NCI-H2196 (cell line): ENCODE data around the gene SLC6A13.

Source experiments
- DNase-seq: peaks from one replicate; lab custom pipeline; 2025; ENCODE audit not compliant: unreplicated experiment; lab: John Stamatoyannopoulos, UW

Gene SLC6A13

DNA sequence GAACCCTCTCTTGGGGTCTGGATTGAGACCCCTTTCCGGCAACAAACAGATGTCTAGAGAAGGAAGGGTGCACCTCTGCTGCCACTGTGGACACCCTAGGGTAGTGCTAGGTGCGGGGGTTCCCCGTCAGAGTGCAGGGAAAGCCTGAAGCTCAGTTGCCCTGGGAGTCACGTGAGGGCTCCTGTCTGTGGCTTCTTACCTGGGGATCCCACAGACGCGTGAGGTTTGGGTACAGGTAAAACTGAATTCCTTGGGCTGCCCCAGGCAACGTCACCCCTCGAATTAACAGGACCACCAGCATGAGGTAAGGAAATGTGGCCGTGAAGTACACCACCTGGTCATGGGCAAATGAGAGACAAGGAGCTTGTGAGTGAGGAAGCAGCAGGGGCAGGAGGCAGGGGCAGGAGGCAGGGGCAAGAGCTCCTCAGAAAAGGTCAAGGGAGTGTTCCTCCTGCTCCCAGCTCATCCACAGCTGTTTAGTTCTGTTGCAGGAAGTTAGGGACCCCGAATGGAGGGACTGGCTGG is 27.7 kb downstream of the SLC6A13 start:
- no peak for DNase-seq

DNA sequence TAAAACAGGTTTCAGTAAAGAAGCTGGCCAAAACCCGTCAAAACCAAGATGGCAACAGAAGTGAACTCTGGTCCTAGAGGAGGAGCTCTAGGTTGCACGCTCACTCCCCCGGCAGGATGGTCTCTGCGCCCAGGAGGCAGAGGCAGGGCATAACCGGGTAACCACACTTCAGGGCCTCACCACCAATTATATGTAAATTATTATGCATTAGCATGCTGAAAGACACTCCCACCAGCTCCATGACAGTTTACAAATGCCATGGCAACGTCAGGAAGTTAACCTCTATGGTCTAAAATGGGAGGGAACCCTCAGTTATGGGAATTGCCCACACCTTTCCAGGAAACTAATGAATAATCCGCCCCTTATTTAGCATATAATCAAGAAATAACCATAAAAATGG is 28.6 kb downstream of the SLC6A13 start:
- no peak for DNase-seq

DNA sequence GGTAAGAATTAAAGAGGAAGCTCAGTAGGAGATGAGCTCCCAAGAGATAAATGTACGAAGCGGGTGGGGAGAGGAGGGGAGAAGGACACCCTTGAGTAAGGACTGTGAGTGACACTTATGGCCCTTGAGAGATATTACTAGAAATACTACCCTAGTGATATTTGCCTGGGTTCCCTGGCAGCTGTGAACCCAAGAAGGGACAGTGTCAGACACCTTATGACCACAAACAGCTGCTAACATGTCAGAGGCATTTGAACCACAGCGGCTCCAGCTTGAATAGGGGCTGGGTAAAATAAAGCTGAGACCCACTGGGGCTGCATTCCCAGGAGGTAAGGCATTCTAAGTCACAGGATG is 29.0 kb downstream of the SLC6A13 start:
- DNase-seq = no peak

DNA sequence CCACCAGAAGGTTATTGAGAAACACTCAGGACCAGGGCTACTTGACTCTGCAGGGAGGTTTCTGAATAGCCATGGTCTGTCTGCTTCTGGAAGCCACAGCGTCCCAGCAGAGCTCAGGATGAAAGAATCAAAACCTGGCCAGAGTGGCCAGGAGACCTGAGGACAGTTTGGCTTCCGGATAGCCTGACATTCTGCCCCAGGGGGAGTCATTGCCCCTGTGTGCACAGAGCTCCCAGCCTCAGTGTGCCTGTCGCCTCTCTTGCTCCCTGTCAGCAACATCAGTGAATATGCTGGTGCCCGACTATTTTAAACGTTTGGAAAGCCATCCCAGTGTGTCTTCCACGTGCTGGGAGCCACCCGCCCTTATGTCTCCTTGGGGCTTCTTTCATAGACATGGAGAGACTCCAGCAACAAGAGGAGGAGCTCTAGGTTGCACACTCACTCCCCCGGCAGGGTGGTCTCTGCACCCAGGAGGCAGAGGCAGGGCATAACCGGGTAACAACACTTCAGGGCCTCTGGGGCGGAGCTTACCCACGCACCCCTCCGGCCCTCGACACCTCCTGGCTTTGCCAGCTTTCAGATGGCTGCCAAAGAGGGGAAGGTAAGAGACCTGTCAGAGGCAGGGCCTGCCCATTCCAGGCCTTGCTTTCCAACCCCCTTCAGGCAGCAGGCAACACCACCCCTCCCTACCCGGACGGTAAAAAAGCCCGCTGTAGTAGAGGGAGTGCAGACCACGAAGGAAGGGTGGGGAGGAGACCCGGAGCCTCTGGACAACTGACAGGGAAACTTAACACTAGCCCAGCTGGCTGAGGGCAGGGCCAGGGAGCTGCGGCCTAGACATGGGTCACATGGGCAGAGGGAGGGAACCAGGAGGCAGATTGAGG is 29.7 kb downstream of the SLC6A13 start:
- peak; percentile 10 for DNase-seq

DNA sequence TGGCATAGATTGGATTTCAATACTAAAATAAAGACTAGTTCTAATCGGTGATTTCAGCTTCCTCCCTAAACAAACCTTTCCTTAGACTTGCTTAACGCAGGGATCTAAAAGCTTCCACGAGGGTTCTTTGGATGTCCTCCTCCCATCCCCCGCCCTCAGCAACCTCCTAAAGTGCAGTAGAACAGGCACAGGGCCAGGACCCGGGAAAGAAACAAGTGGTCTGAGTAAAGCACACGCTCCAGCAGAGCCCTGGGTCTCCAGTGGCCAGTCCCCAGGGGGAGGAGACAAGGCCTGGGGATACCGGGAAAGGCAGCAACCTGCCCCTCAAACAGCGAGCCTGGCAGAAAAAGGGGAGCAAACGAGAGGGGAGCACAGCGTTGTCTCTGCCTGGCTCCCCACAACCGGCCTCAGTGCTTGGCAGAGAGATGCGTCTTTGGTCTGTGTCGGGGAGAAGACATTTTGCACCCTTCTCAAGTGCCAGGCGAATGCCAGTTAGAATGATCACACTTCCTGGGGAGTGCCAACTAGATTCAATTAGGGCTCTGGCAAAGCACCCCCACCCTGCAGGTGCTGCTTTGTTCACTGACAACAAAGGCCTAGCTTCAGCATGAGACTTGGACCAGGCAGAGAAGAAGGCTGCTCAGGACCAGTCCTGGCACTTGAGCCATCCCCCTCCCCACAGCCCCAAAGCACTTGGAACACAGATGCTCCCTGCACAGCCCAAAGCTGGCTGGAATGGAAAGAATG is 31.5 kb downstream of the SLC6A13 start:
- DNase-seq = peak; percentile 13

DNA sequence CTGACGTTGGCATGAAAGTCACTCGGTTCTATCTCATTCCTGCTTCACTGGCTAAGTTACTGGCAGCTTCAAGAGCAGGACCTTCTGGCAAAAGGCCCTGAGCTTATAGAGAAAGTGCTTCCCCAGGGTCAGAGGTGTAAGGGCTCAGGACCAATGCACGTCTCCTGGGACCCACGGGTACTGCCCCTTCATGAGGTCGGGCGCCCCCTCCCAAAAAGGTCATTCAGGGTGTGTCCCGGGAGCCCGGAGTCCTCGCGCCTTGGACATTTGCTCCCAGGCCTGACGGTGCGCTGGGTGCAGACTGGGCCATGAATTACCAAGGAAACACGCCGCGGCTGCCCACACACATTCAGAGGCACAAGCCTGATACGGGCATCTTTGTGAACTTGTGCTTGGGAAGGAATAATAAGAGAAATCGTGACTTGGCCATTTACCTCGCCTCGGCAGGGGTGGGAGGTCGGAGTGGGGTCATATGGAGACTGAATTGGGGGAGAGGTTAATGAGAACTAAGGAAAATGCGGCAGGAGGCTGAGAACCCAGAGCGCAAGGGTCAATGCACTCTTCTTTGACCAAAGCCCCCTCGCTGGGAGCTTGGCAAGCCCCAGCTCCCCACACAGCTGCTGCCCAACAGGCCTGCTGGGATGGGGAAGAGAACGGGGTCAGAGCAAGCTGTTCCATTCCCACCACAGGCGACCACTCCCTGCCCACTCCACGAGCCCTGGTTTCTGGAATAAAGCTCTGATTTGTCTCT is 33.0 kb downstream of the SLC6A13 start:
- DNase-seq = no peak

DNA sequence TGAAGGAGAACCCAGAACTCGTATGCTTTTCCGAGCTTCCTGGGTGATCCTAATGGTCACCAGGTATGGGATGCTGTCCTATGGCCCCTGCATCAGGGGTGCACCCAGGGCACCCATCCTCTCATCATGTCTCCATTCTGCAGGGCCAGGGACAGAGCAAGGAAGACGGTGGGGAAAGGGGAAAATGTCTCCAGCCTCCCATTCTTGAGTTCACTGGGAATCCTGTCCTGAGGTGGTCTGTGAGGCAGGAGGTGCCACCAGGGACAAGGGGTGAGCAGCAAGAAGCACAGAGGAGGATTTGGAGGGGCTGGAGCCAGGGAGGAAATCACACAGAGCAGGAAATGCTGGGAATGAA is 33.8 kb downstream of the SLC6A13 start:
- no peak for DNase-seq

DNA sequence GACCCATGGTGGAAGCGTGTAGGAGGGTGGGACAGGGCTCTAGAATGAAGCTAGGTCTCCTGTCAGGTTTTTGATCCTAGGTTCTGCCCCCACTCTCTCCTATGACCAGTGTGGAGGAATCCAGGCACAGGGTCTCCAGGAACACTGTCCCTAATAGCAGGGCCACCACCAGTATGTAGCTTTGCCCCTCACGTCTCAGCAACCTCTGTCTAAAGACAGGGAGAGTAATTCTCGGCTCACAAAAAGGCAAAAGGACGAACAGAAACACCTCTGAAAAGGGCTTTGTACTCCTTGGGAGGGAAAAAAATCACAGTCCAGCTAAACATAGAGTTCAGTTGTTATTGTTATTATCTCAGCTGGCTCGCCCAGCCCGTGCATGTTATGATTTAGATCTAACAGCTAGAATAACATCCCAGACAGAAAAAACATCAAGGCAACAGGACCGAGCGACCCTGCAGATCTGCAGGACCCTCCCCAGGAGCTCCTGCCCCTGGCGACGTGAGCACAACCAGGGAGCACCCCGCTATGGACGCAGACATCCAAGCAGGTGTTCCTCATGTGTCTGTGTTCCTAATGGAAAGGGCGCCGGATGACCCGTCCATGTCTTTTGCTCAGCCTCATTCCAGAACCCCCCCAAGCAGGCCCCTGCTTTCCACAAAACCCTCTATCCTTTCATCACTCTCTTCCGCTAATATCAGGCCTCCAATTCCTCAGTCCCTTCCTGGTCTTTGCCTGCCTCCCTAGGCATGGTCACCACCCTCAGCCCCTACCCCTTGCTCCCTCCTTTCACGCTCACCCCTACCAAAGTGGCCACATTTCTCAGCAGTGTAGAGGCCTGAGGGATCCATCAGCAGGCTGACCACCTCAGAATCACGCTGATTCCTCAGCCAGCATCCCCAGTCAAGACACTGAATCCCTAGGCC is 34.5 kb downstream of the SLC6A13 start:
- DNase-seq = no peak

DNA sequence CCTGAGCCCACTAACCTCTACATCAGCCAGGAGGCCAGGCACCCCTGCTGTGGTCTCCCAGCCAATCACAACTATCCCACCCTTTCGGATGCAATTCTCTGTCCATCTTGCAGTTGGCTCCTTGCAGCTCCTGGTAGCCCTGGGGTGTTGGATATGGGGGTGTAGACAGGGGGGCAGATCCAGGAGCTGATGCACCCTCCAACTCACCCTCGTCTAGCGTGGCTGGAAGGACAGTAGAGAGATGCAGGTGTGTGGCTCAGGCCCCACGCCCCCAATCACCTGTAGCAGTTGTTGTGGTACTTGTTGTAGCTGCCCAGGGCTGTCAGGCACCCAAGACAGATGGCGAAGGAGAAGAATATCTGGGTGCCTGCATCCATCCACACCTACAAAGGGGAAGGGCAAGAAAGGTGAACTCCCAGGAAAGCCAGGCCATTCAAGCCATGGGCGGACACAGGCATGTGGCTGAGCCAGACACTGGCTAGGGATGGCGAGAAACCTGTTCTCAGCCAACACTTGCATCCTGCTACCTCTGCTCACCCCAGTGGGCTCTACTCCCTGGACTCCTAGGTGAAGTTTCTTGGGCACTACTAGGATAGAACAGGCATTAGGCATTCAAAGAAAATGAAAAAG is 35.2 kb downstream of the SLC6A13 start:
- no peak for DNase-seq

DNA sequence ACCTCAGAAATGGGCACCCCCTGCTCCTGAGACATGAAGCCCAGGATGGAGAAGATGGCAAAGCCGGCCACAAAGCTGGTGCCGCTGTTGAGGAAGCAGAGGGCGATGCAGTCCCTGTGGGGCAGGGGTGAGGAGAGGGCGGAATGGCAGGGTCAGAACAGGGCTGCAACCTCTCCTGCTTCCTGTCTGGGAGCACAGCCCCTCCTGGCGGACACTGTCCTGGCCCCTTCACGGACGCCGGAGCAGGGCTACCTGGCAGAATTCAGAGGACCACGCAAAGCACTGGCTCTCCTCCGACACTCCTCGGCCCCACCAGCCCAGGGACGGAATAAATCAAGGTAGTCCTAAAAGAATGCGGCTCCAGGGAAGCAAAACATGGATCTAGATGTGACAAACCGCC is 36.2 kb downstream of the SLC6A13 start:
- DNase-seq = no peak

DNA sequence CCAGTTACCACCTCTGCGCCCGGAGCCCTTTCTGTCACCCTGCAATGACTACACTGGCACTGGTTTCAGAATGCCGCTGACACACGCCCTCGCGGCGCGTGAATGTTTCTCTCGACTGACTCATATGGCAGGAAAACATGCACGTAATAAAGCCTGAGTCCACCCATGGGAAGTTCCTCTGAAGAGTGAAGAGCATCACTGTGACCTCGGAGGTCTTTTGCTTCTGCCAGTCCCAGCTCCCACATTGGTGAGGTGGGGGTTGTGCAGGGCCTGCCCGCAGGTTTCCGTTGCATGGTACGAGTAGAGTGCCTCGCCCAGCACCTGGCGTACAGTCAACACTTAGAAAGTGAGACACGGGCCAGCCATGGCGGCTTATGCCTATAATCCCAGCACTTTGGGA is 37.6 kb downstream of the SLC6A13 start:
- no peak for DNase-seq

DNA sequence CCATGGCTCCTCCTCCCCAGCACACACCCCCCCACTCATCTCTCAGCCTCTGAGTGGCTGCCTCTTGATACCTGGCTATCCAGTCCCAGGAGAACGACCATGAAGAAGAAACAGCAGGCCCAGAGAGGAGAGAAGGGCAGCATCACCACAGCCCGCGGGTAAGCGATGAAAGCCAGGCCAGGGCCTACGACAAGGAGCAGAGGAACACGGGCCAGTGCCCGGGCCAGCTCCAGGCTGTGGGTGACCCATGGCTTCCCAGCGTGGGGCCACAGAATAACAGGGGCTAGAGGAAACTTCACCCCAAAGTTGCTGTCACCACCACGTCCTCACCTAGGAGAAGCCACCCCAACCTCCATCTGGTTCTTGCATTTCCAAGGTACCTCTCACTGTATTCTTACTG is 38.3 kb downstream of the SLC6A13 start:
- no peak for DNase-seq

DNA sequence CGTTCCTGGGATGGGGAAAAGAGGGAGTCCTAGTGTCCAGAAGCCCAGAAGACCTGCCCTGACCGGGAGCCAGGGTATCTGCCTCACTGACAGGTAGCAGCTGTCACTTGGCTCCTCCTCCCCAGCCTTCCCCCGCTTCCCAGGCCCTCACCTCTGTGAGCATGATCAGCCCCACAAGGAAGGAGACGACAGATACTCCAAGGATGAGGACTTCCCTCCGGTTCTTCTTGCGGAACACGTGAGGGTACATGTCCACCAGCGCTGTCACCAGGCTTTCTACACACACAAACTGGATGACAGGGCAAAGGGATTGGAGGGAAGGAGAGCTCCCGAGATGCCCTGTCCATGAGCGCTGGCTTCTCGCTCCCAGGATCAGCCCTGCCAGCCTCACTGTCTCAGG is 38.8 kb downstream of the SLC6A13 start:
- no peak for DNase-seq

DNA sequence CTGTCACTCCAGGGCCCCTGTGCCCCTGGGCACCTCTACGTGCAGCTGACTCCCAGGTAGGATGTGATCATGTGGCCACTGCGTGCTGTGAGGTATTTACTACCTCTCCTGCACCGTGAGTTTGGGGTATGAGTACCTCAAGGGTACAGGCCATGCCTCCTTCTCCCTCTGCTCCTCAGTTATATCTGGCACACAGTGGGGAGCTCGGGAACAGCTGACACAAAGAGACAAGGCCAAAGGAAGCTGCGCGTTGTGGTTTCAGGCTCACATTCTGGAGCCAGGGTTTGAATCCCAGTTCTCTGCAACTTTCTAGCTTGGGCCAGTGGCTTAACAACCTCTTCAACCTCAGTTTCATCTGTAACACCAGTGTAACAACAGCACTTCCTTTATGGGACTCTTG is 40.9 kb downstream of the SLC6A13 start:
- no peak for DNase-seq

DNA sequence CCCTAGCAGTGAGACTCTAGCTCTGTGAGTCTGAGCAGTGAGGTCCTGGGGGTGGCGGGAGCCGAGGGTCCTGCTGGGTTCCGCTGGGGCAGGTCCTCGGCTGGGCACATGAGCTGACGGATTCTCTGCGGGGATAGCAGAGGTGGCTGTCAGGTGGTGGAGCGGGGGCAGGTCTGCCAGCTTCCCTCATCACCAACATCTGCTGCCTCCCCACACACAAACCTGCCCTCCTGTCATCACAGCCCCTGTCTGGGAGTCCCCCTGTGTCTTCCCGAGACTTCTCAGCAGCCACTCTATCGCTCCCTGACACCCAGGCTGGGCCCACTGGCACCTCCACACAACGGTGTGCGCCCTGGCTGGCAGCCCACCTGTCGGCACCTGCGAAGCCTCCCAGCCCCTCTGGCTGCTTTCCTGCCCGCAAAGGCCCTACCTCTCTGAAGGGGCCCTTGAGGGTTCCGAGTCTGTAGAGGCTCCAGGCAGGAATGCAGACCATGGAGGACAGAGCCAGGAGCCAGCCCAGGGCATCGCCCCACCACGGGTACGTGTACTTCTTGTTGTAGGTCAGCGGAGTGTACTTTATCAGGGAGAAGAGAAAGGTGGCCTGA is 41.6 kb downstream of the SLC6A13 start:
- DNase-seq = no peak

DNA sequence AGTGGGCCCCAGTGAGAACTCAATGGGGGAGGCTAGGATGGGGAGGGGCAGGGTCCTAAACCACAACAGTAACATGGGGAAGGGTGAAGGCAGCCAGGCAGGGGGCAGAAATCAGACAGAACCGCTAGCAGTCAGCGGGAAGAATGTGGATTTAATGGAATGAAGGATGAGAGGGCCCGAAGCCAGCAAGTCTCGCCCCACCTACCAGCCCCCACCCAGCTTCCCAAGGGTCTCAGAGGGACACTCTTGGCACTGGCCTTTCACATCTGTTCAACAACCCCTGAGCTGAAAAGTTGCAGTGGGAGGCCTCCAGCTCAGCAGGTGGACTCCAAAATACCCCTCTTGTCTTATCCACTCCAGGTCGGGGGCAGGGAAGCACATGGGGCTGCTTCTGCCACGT is 42.1 kb downstream of the SLC6A13 start:
- DNase-seq = no peak

DNA sequence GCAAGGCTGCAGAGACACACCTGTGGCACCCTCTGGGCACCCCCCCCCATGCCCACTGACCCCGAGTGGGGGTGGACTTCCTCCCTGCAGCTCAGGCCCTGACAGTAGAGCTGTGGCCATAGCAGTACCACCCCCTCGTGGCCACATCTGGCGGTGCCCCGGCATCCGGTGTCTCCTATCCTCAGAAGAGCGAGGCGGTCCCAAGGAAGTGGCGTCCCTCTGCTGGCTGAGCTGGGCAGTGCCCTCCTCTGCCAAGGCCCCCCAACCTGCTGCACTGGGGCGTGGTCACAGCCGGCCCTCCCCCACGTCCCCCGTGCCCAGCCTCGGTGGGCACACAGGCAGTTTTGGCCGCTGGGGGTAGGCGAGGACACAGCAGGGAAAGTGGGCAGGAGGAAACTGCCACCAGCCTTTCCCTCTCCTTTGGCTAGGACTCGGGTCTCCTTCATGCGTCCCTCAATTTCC is 42.7 kb downstream of the SLC6A13 start:
- DNase-seq = peak; percentile 56

DNA sequence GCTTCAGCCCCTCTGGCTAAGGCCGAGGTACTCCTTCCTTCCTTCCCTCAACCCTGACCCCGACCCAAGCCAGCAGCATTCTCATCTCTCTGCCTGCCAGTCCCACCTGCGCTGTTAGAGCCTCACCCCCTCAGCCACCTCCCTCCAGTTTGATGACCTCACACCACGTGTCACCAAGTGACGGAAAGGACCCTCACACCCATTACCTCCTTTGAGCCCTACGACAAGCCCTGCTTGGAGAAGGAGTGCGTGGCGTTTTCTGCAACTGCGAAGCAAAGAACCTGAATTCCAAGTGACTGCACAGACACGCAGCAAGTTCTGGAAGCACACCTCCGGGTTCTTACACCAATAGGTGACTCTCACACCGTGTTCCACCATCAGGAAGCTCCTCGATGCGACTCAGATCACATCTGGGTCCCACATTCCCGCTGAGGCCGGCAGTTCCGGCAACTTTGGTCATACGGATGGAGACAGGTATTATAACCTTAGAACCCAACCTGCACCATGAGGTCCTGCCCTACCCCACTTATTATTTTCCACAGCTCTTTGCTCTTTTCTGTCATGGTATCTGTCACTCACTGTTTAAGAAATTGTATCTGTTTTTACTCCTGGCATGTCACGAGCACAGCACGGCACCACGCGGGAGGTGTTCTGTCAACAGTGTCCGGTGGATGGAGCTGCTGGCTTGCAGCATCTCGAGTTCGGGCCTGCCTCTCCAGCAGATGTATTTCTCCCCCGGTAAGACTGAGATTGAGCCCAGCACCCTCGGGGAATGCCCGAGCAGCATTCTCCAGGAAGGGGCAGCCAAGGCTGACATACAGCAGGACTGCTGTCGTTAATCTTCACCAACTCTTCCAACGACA is 43.7 kb downstream of the SLC6A13 start:
- DNase-seq = no peak

DNA sequence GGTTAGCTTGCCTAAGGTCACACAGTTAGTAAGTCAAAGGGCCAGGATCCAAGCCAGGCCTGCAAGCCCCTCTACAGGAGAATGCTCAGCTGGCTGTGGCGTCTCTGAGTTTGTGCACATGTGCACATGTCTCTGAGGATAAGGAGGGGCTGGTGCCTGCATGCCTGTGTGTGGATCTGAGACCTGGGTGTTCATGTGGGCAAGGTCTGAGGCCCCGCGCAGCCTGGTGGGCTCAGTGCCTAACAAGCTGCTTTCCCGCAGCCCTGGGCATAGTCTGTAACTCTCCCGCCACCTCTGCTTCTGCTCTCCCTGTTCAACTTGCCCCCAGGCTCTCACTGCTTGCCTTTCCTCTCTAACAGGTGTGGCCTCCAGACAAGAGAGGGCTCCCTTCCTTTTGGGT is 44.4 kb downstream of the SLC6A13 start:
- DNase-seq = no peak
